ENCODE data around the gene DNAJC24. TPM values are rescaled to one million over a fixed set of nuclear protein-coding genes. Genes with fewer than 3 reads are reported as not detected.

Gene DNAJC24
- total RNA-seq, 1 experiment from 2014 or later: 18.2 TPM

GRCh38 chr11:31325160-31325559, 44.5 kb upstream of the DNAJC24 start:
- Histone ChIP-seq H3K4me3 (no peak overlapping the region), H3K27me3 (ENCODE audit: insufficient read depth, low read depth) (no peaks in the 10 kb centered on the region), H3F3A (ENCODE audit: insufficient read depth, low read depth) (no peaks in the 10 kb centered on the region), H3K4me2 (no peak overlapping the region), H3K4me1 (replicated peaks; ENCODE audit: insufficient read depth) (no peaks in the 10 kb centered on the region), H3K36me3 (ENCODE audit: low read depth) (no peaks in the 10 kb centered on the region), H3K27ac (no peak overlapping the region), H3K9me3 (ENCODE audit: insufficient read depth, low read depth) (no peaks in the 10 kb centered on the region; the same call in 1 of the 2 replicates), H3K79me2 (ENCODE audit: low read depth) (no peaks in the 10 kb centered on the region), H3K9me2 (ENCODE audit: insufficient read depth) (no peaks in the 10 kb centered on the region), H2AFZ (no peak overlapping the region), H4K20me1 (ENCODE audit: insufficient read depth) (no peaks in the 10 kb centered on the region)
- DNase-seq: peak in 1 of 2 experiments; percentile 68
- ChIA-PET POLR2A (ENCODE audit: unreplicated experiment) (no interaction called here), CTCF (no interaction called here)
- TF ChIP-seq CTCF (conservative IDR thresholded peaks at IDR 0.05): no peak
- TF ChIP-seq EZH2 (IDR thresholded peaks at IDR 0.05; ENCODE audit: low read depth): no peak
- BruUV-seq (replicated peaks): no TSS peak
- intact Hi-C loops (cut with micrococcal nuclease; ENCODE audit: unreplicated experiment): no loop called here

GRCh38 chr11:31326470-31327148, 43.1 kb upstream of the DNAJC24 start:
- Histone ChIP-seq H3K4me2 (no peak overlapping the region), H3F3A (ENCODE audit: insufficient read depth, low read depth) (no peaks in the 10 kb centered on the region), H3K9me2 (ENCODE audit: insufficient read depth) (no peaks in the 10 kb centered on the region), H2AFZ (no peak overlapping the region), H3K4me3 (no peak overlapping the region), H3K27me3 (ENCODE audit: insufficient read depth, low read depth) (no peaks in the 10 kb centered on the region), H3K36me3 (ENCODE audit: low read depth) (no peaks in the 10 kb centered on the region), H3K4me1 (replicated peaks; ENCODE audit: insufficient read depth) (no peaks in the 10 kb centered on the region), H4K20me1 (ENCODE audit: insufficient read depth) (no peaks in the 10 kb centered on the region), H3K9me3 (ENCODE audit: insufficient read depth, low read depth) (no peaks in the 10 kb centered on the region; the same call in 1 of the 2 replicates), H3K27ac (no peak overlapping the region), H3K79me2 (ENCODE audit: low read depth) (no peaks in the 10 kb centered on the region)
- ChIA-PET CTCF (no interaction called here), POLR2A (ENCODE audit: unreplicated experiment) (interaction anchor here (0.6 kb wide), 1 partner anchor 21 kb away, joined by 3 read pairs; no protein-coding TSS in a partner anchor)
- intact Hi-C loops (cut with micrococcal nuclease; ENCODE audit: unreplicated experiment): no loop called here
- no peak for TF ChIP-seq EZH2 (IDR thresholded peaks at IDR 0.05; ENCODE audit: low read depth)
- TF ChIP-seq CTCF (conservative IDR thresholded peaks at IDR 0.05): no peak
- no TSS peak for BruUV-seq (replicated peaks)
- no peak for DNase-seq

GRCh38 chr11:31327417-31327816, 42.2 kb upstream of the DNAJC24 start:
- no peak for DNase-seq
- H3K9me2 ChIP-seq (ENCODE audit: insufficient read depth): no peaks in the 10 kb centered on the region
- H3K27me3 ChIP-seq (ENCODE audit: insufficient read depth, low read depth): no peaks in the 10 kb centered on the region
- H3K9me3 ChIP-seq (ENCODE audit: insufficient read depth, low read depth): no peaks in the 10 kb centered on the region; the same call in 1 of the 2 replicates
- ChIA-PET POLR2A (ENCODE audit: unreplicated experiment) (no interaction called here), CTCF (no interaction called here)
- H3K4me1 ChIP-seq (replicated peaks; ENCODE audit: insufficient read depth): no peaks in the 10 kb centered on the region
- intact Hi-C loops (cut with micrococcal nuclease; ENCODE audit: unreplicated experiment): no loop called here
- H3F3A ChIP-seq (ENCODE audit: insufficient read depth, low read depth): no peaks in the 10 kb centered on the region
- no peak overlapping the region for H3K4me2 ChIP-seq
- no peak overlapping the region for H3K4me3 ChIP-seq
- no TSS peak for BruUV-seq (replicated peaks)
- TF ChIP-seq EZH2 (IDR thresholded peaks at IDR 0.05; ENCODE audit: low read depth) (no peak), CTCF (conservative IDR thresholded peaks at IDR 0.05) (no peak)
- no peak overlapping the region for H2AFZ ChIP-seq
- H3K36me3 ChIP-seq (ENCODE audit: low read depth): no peaks in the 10 kb centered on the region
- no peaks in the 10 kb centered on the region for H4K20me1 ChIP-seq (ENCODE audit: insufficient read depth)
- H3K27ac ChIP-seq: no peak overlapping the region
- H3K79me2 ChIP-seq (ENCODE audit: low read depth): no peaks in the 10 kb centered on the region

Data from PC-9 (cell line).